Central memory CD8-positive, alpha-beta T cell (primary cell): Measurements from ENCODE around the gene ARF3.
A peak's percentile ranks its signal among the peaks of the same experiment; 100 is the strongest.

Experiments used
- ATAC-seq: fragments of 150-1000 bp; cut with Tn5 transposase; replicated peaks from 2 replicates; pipeline ENCODE4 v1.10.0; 2022; ENCODE audit warnings: mild to moderate bottlenecking, moderate FRiP score, moderate number of reproducible peaks; ENCODE audit not compliant: poor library complexity, severe bottlenecking; ENCODE audit errors: extremely low read depth
- DNase-seq, 2 donors: peaks; one replicate each; pipeline ENCODE4 v3.0.0; 2021; ENCODE audit warnings: low spot score in 2 of 2
- H3K27ac Mint-ChIP-seq: one replicate; pipeline ENCODE4 v1.8.0; 2022; ENCODE audit warnings: low read depth, mild to moderate bottlenecking, moderate library complexity, mixed read lengths
- H3K27me3 Mint-ChIP-seq: one replicate; pipeline ENCODE4 v1.8.0; 2022; ENCODE audit warnings: mixed read lengths
- H3K36me3 Mint-ChIP-seq: one replicate; pipeline ENCODE4 v1.8.0; 2022; ENCODE audit warnings: mild to moderate bottlenecking, moderate library complexity, mixed read lengths; ENCODE audit not compliant: insufficient read depth
- H3K4me1 Mint-ChIP-seq: one replicate; pipeline ENCODE4 v1.8.0; 2022; ENCODE audit warnings: mixed read lengths
- H3K4me3 Mint-ChIP-seq: one replicate; pipeline ENCODE4 v1.8.0; 2022; ENCODE audit warnings: mild to moderate bottlenecking, moderate library complexity, mixed read lengths
- H3K9me3 Mint-ChIP-seq: one replicate; pipeline ENCODE4 v1.8.0; 2022; ENCODE audit warnings: mixed read lengths

The ARF3 gene

GRCh38 chr12:48991247-48992050, 34.2 kb upstream of the ARF3 start:
- no peak for DNase-seq
- no peak overlapping the region for H3K27ac Mint-ChIP-seq

GRCh38 chr12:48990552-48990951, 33.3 kb upstream of the ARF3 start:
- Mint-ChIP-seq H3K4me3 (no peak overlapping the region), H3K27ac (no peak overlapping the region), H3K4me1 (peaks cover 16% of the 10 kb centered on the region), H3K9me3 (no peaks in the 10 kb centered on the region), H3K27me3 (peaks cover 52% of the 10 kb centered on the region), H3K36me3 (peaks cover 1% of the 10 kb centered on the region)
- DNase-seq: no peak
- ATAC-seq: no peak

More at GRCh38 chr12:48991247-48992050, 34.2 kb upstream of the ARF3 start:
- peaks cover 2% of the 10 kb centered on the region for H3K36me3 Mint-ChIP-seq
- no peak for ATAC-seq
- H3K4me1 Mint-ChIP-seq: peaks cover 18% of the 10 kb centered on the region
- peaks cover 53% of the 10 kb centered on the region for H3K27me3 Mint-ChIP-seq
- no peaks in the 10 kb centered on the region for H3K9me3 Mint-ChIP-seq
- H3K4me3 Mint-ChIP-seq: no peak overlapping the region

GRCh38 chr12:48988030-48988649, 30.9 kb upstream of the ARF3 start:
- H3K36me3 Mint-ChIP-seq: peaks cover 3% of the 10 kb centered on the region
- H3K9me3 Mint-ChIP-seq: no peaks in the 10 kb centered on the region
- no peak overlapping the region for H3K4me3 Mint-ChIP-seq
- peak; percentile 57 to 78 for DNase-seq
- peaks cover 11% of the 10 kb centered on the region for H3K4me1 Mint-ChIP-seq
- peak overlapping the region; percentile 45 for H3K27ac Mint-ChIP-seq
- peak; percentile 79 for ATAC-seq
- peaks cover 37% of the 10 kb centered on the region for H3K27me3 Mint-ChIP-seq

- Mint-ChIP-seq H3K4me3 (no peak overlapping the region), H3K36me3 (peaks cover 8% of the 10 kb centered on the region), H3K9me3 (no peaks in the 10 kb centered on the region), H3K27me3 (peaks cover 43% of the 10 kb centered on the region), H3K27ac (no peak overlapping the region), H3K4me1 (peaks cover 19% of the 10 kb centered on the region)
- ATAC-seq (no peak), DNase-seq (no peak)
Measured at GRCh38 chr12:48986720-48987291, 29.5 kb upstream of the ARF3 start.

GRCh38 chr12:48985901-48986300, 28.6 kb upstream of the ARF3 start:
- Mint-ChIP-seq H3K4me1 (peaks cover 28% of the 10 kb centered on the region), H3K9me3 (no peaks in the 10 kb centered on the region), H3K36me3 (peaks cover 16% of the 10 kb centered on the region), H3K27ac (no peak overlapping the region), H3K4me3 (no peak overlapping the region), H3K27me3 (peaks cover 44% of the 10 kb centered on the region)
- no peak for ATAC-seq
- DNase-seq: no peak

GRCh38 chr12:48985475-48985897, 28.2 kb upstream of the ARF3 start:
- peaks cover 40% of the 10 kb centered on the region for H3K27me3 Mint-ChIP-seq
- H3K4me3 Mint-ChIP-seq: no peak overlapping the region
- no peak overlapping the region for H3K27ac Mint-ChIP-seq
- ATAC-seq (no peak), DNase-seq (no peak)
- peaks cover 32% of the 10 kb centered on the region for H3K4me1 Mint-ChIP-seq
- H3K36me3 Mint-ChIP-seq: peaks cover 18% of the 10 kb centered on the region
- H3K9me3 Mint-ChIP-seq: no peaks in the 10 kb centered on the region

- Mint-ChIP-seq H3K4me3 (peak overlapping the region; percentile 88), H3K36me3 (peaks cover 35% of the 10 kb centered on the region), H3K27me3 (peaks cover 20% of the 10 kb centered on the region), H3K9me3 (no peaks in the 10 kb centered on the region), H3K4me1 (peaks cover 48% of the 10 kb centered on the region), H3K27ac (peak overlapping the region; percentile 95)
- no peak for DNase-seq
- ATAC-seq: no peak
Measured at GRCh38 chr12:48982397-48983080, 25.3 kb upstream of the ARF3 start.

GRCh38 chr12:48981757-48982157, 24.5 kb upstream of the ARF3 start:
- H3K27ac Mint-ChIP-seq: peak overlapping the region; percentile 95

GRCh38 chr12:48980953-48981756, 23.9 kb upstream of the ARF3 start:
- DNase-seq: peak; percentile 37 to 45
- ATAC-seq: peak; percentile 41
- Mint-ChIP-seq H3K27ac (peak overlapping the region; percentile 95), H3K27me3 (peaks cover 18% of the 10 kb centered on the region), H3K4me1 (peaks cover 53% of the 10 kb centered on the region), H3K9me3 (no peaks in the 10 kb centered on the region), H3K36me3 (peaks cover 39% of the 10 kb centered on the region), H3K4me3 (peak overlapping the region; percentile 88)

More at GRCh38 chr12:48981757-48982157, 24.5 kb upstream of the ARF3 start:
- DNase-seq: no peak
- no peak for ATAC-seq
- Mint-ChIP-seq H3K27me3 (peaks cover 20% of the 10 kb centered on the region), H3K4me3 (peak overlapping the region; percentile 88), H3K4me1 (peaks cover 53% of the 10 kb centered on the region), H3K9me3 (no peaks in the 10 kb centered on the region), H3K36me3 (peaks cover 39% of the 10 kb centered on the region)

- peaks cover 11% of the 10 kb centered on the region for H3K27me3 Mint-ChIP-seq
- peak in 1 of 2 donors; percentile 18 for DNase-seq
- H3K4me3 Mint-ChIP-seq: peak overlapping the region; percentile 88
- peaks cover 39% of the 10 kb centered on the region for H3K36me3 Mint-ChIP-seq
- H3K4me1 Mint-ChIP-seq: peaks cover 53% of the 10 kb centered on the region
- H3K27ac Mint-ChIP-seq: peak overlapping the region; percentile 95
- peak; percentile 6 for ATAC-seq
- no peaks in the 10 kb centered on the region for H3K9me3 Mint-ChIP-seq
Measured at GRCh38 chr12:48980389-48980952, 23.2 kb upstream of the ARF3 start.

- Mint-ChIP-seq H3K4me1 (peaks cover 53% of the 10 kb centered on the region), H3K4me3 (peak overlapping the region; percentile 88), H3K36me3 (peaks cover 40% of the 10 kb centered on the region), H3K27me3 (peaks cover 11% of the 10 kb centered on the region), H3K9me3 (no peaks in the 10 kb centered on the region), H3K27ac (peak overlapping the region; percentile 95)
- DNase-seq: peak; percentile 34 to 48
- peak; percentile 55 for ATAC-seq
Measured at GRCh38 chr12:48979602-48980388, 22.5 kb upstream of the ARF3 start.
